CD14-positive monocyte (primary cell): ENCODE measurements around the gene STARD3. TPM values are rescaled to one million over a fixed set of nuclear protein-coding genes. Genes with fewer than 3 reads are reported as not detected.

ENCODE experiments used
- DNase-seq, 3 donors: peaks; one replicate each; pipeline ENCODE4 v3.0.0-alpha.2; 2011 to 2022
- H2AFZ ChIP-seq: 2 replicates; pipeline ENCODE4 v1.6.0; 2012; ENCODE audit warnings: mild to moderate bottlenecking, low read depth, low read length, inconsistent platforms; ENCODE audit not compliant: insufficient read depth, poor library complexity, severe bottlenecking
- H3K27ac ChIP-seq, 2 donors: 1 replicate in 1 of 2; 2 replicates in 1 of 2; pipeline ENCODE4 v1.5.1; 2012 to 2013; ENCODE audit warnings: low read length in 2 of 2, control low read depth in 1 of 2, inconsistent platforms in 1 of 2, low read depth in 1 of 2, mild to moderate bottlenecking in 1 of 2
- H3K27me3 ChIP-seq, 2 donors: one replicate each; pipeline versions ENCODE4 v1.6.0 to v1.6.1; 2011 to 2013; ENCODE audit warnings: low read length in 2 of 2; ENCODE audit not compliant: control insufficient read depth in 2 of 2, insufficient read depth in 2 of 2
- H3K36me3 ChIP-seq, 2 donors: replicated peaks in 1 of 2; 1 replicate in 1 of 2; 2 replicates in 1 of 2; pipeline versions ENCODE4 v1.5.1 to v1.6.1; 2012 to 2013; ENCODE audit warnings: low read length in 2 of 2, control low read depth in 1 of 2, inconsistent platforms in 1 of 2, mild to moderate bottlenecking in 1 of 2; ENCODE audit not compliant: insufficient read depth in 2 of 2, control insufficient read depth in 1 of 2
- H3K4me1 ChIP-seq, 2 donors: 1 replicate in 1 of 2; 2 replicates in 1 of 2; pipeline versions ENCODE4 v1.5.1 to v1.6.1; 2012 to 2013; ENCODE audit warnings: low read length in 2 of 2, control low read depth in 1 of 2, inconsistent platforms in 1 of 2, mild to moderate bottlenecking in 1 of 2, moderate library complexity in 1 of 2; ENCODE audit not compliant: insufficient read depth in 2 of 2, control insufficient read depth in 1 of 2
- H3K4me2 ChIP-seq: replicated peaks from 2 replicates; pipeline ENCODE3; 2012; ENCODE audit warnings: low read length, moderate library complexity, mild to moderate bottlenecking; ENCODE audit not compliant: poor library complexity, severe bottlenecking; ENCODE audit errors: extremely low read depth
- H3K4me3 ChIP-seq, 3 experiments: fragments of 200-600 bp in 1 of 3; sonication (generic) in 1 of 3; replicated peaks in 1 of 3; 1 replicate in 2 of 3; 2 replicates in 1 of 3; pipeline ENCODE4 v1.5.1; 2011 to 2013; ENCODE audit warnings: low read length in 3 of 3, mild to moderate bottlenecking in 3 of 3, control low read depth in 2 of 3, low read depth in 2 of 3, inconsistent platforms in 1 of 3, moderate library complexity in 1 of 3
- H3K79me2 ChIP-seq: 2 replicates; pipeline ENCODE4 v1.6.0; 2012; ENCODE audit warnings: mild to moderate bottlenecking, control low read depth, inconsistent platforms, low read length, moderate library complexity; ENCODE audit not compliant: insufficient read depth
- H3K9ac ChIP-seq: 2 replicates; pipeline ENCODE4 v1.6.0; 2017; ENCODE audit warnings: low read length, mild to moderate bottlenecking; ENCODE audit not compliant: insufficient read depth, poor library complexity, severe bottlenecking
- H3K9me3 ChIP-seq, 2 donors: replicated peaks in 1 of 2; 1 replicate in 1 of 2; 2 replicates in 1 of 2; pipeline versions ENCODE4 v1.5.1 to v1.6.1; 2012 to 2013; ENCODE audit warnings: low read length in 2 of 2, control low read depth in 1 of 2; ENCODE audit not compliant: control insufficient read depth in 1 of 2, insufficient read depth in 1 of 2
- H4K20me1 ChIP-seq: 2 replicates; pipeline ENCODE4 v1.6.0; 2012; ENCODE audit warnings: mild to moderate bottlenecking, low read length, control low read depth, moderate library complexity; ENCODE audit not compliant: insufficient read depth
- H3K27ac Mint-ChIP-seq, 7 donors: one replicate each; pipeline ENCODE4 v1.8.0; 2020; ENCODE audit warnings: mild to moderate bottlenecking in 7 of 7, mixed read lengths in 7 of 7, moderate library complexity in 6 of 7, inconsistent platforms in 2 of 7
- H3K27me3 Mint-ChIP-seq, 3 donors: one replicate each; pipeline ENCODE4 v1.8.0; 2021 to 2022; ENCODE audit warnings: low read depth in 3 of 3, mild to moderate bottlenecking in 3 of 3, mixed read lengths in 3 of 3, moderate library complexity in 3 of 3, inconsistent platforms in 1 of 3
- H3K36me3 Mint-ChIP-seq, 2 donors: one replicate each; pipeline ENCODE4 v1.8.0; 2020; ENCODE audit warnings: mixed read lengths in 2 of 2, inconsistent platforms in 1 of 2, mild to moderate bottlenecking in 1 of 2
- H3K4me1 Mint-ChIP-seq: one replicate; pipeline ENCODE4 v1.8.0; 2020; ENCODE audit warnings: mild to moderate bottlenecking, mixed read lengths
- H3K4me3 Mint-ChIP-seq, 2 donors: one replicate each; pipeline ENCODE4 v1.8.0; 2020; ENCODE audit warnings: mild to moderate bottlenecking in 2 of 2, mixed read lengths in 2 of 2, moderate library complexity in 1 of 2
- H3K9me3 Mint-ChIP-seq, 7 donors: one replicate each; pipeline ENCODE4 v1.8.0; 2020 to 2022; ENCODE audit warnings: mixed read lengths in 7 of 7, mild to moderate bottlenecking in 6 of 7, moderate library complexity in 6 of 7, inconsistent platforms in 2 of 7
- CTCF ChIP-seq: fragments of 200-600 bp; IDR thresholded peaks from one replicate; pipeline ENCODE4 v1.8.0; 2022; ENCODE audit warnings: antibody characterized with exemption, mild to moderate bottlenecking
- WGBS: methylation state at CpG from one replicate; pipeline ENCODE4 v1.1.5; 2013; ENCODE audit warnings: missing lambda C conversion rate; ENCODE audit not compliant: insufficient coverage; 5-methylcytosine and 5-hydroxymethylcytosine counted together
- intact Hi-C, 2 donors: fragments of 100-400 bp; cut with micrococcal nuclease; formaldehyde crosslinking; loops; one replicate each; pipeline versions ENCODE4 v1.15.0 to v1.15.1; 2023
- polyA plus RNA-seq, 3 donors: library from polyadenylated mRNA; depleted of rRNA in 1 of 3; unstranded in 2 of 3; stranded (reverse) in 1 of 3; fragments of 300-500 nt in 2 of 3; fragments of >200 nt in 1 of 3; fragmentation: Illumina TruSeq in 2 of 3; gene quantifications; 1 replicate in 2 of 3; 2 replicates in 1 of 3; pipeline ENCODE4 v1.2.3, GENCODE V29; 2012 to 2021

The STARD3 gene
- polyA plus RNA-seq, 3 donors: 35.1 to 114 (median 45.3) TPM

DNA sequence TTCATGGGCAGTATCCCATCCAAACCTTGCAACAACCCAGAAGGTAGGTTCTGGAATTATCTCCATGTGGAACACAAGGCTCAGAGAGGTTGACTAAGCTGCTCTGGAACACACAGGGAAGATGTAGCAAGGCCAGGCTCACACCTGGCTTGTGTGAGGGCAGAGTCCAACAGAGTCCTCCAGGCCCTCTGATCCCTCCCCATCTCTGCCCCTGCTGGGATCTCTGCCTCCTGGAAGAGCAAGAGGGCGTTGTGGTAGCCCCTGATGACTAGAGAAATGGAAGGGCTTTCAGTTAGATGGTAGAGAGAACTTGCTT is 17.2 kb upstream of the STARD3 start:
- no peak overlapping the region for H2AFZ ChIP-seq
- no peaks in the 10 kb centered on the region for H4K20me1 ChIP-seq
- peak overlapping the region in 1 of 2 donors; percentile 28 for H3K4me3 Mint-ChIP-seq
- intact Hi-C loops: loop anchor here (5.0 kb wide), 4 partner anchors 48 to 133 kb away; partner anchors contain the start of genes MIEN1 (in 1 of the 2), PNMT (in 1 of the 2) and TCAP (in 1 of the 2)
- WGBS: no CpG with 5 or more reads among the region's 1 CpG
- H3K4me1 ChIP-seq: peaks cover 20 to 27% of the 10 kb centered on the region in 2 donors
- no peak for TF ChIP-seq CTCF
- peaks cover 23% of the 10 kb centered on the region for H3K4me1 Mint-ChIP-seq
- peaks cover 0 to 3% (median 0%) of the 10 kb centered on the region in 7 donors for H3K9me3 Mint-ChIP-seq
- H3K27me3 Mint-ChIP-seq: peaks cover 43 to 80% (median 68%) of the 10 kb centered on the region in 3 donors
- H3K9ac ChIP-seq: no peak overlapping the region
- no peaks in the 10 kb centered on the region for H3K36me3 Mint-ChIP-seq
- H3K27ac Mint-ChIP-seq: peak overlapping the region in 1 of 7 donors; percentile 40
- no peaks in the 10 kb centered on the region for H3K79me2 ChIP-seq
- H3K4me2 ChIP-seq: no peak overlapping the region
- H3K4me3 ChIP-seq: no peak overlapping the region
- no peak overlapping the region for H3K27ac ChIP-seq
- no peaks in the 10 kb centered on the region for H3K36me3 ChIP-seq
- no peaks in the 10 kb centered on the region for H3K9me3 ChIP-seq
- DNase-seq: no peak
- peaks cover 9 to 55% of the 10 kb centered on the region in 2 donors for H3K27me3 ChIP-seq

- Histone ChIP-seq H3K9me3 (no peaks in the 10 kb centered on the region), H4K20me1 (no peaks in the 10 kb centered on the region), H3K4me1 (peaks cover 20 to 29% of the 10 kb centered on the region in 2 donors), H3K27me3 (peaks cover 17 to 61% of the 10 kb centered on the region in 2 donors), H3K27ac (no peak overlapping the region), H3K36me3 (no peaks in the 10 kb centered on the region), H3K79me2 (no peaks in the 10 kb centered on the region), H3K4me3 (no peak overlapping the region), H3K9ac (no peak overlapping the region), H3K4me2 (peak overlapping the region; percentile 45), H2AFZ (peak overlapping the region; percentile 46)
- H3K9me3 Mint-ChIP-seq: peaks cover 0 to 5% (median 2%) of the 10 kb centered on the region in 7 donors
- peak overlapping the region in 3 of 7 donors; percentile 48 to 66 (median 64) for H3K27ac Mint-ChIP-seq
- DNase-seq: peak; percentile 79 to 86 (median 84)
- H3K36me3 Mint-ChIP-seq: no peaks in the 10 kb centered on the region
- 12% methylated on average over 23 of the region's 26 CpGs for WGBS
- intact Hi-C loops: loop anchor here (1.0 to 5.0 kb wide), 7 partner anchors 13 to 133 kb away; partner anchors contain the start of genes MIEN1 (in 1 of the 2), PNMT (in 1 of the 2) and TCAP (in 1 of the 2)
- peak overlapping the region; percentile 25 to 69 for H3K4me3 Mint-ChIP-seq
- peak; percentile 100 for TF ChIP-seq CTCF
- H3K4me1 Mint-ChIP-seq: peaks cover 26% of the 10 kb centered on the region
- H3K27me3 Mint-ChIP-seq: peaks cover 52 to 80% (median 74%) of the 10 kb centered on the region in 3 donors
Measured at GRCh38 chr17:39621523-39622379, 15.2 kb upstream of the STARD3 start.
